Measurements from ENCODE around the gene GNMT.

GNMT gene

DNA sequence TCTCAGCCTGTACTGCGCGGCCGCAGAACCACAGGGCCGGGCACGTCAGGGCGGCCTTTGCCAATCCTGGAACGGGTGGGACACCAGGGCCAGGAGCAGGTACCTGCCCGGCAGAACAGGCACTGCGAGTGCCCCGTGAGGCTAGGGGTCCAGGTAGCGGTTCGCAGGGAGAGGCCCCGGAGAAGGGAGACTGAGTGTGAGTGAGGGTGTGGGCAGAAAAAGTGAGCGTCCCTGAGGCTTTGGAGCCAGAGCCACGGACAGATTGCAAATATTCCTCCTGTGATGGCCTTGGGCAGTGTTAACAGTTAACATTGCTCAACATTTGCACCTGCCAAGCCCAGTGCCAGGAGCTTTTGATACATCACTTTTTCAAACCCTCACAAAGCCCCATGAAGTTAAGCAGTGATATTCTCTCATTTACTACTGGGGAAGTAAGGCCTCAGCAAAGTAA is 491 bp downstream of the GNMT start:
- H3F3A ChIP-seq (ENCODE audit: insufficient read depth), result no peaks in the 10 kb centered on the region
- H3K9me3 ChIP-seq (ENCODE audit: insufficient read depth, low read length), result no peaks in the 10 kb centered on the region
- H3K4me3 ChIP-seq (ENCODE audit: insufficient read depth, low read length, poor library complexity, severe bottlenecking), result no peak overlapping the region
- no peaks in the 10 kb centered on the region for H3K36me3 ChIP-seq (ENCODE audit: low read length)
- peak overlapping the region; percentile 52 for H3K4me2 ChIP-seq (ENCODE audit: low read depth, low read length, poor library complexity, severe bottlenecking)
- no peaks in the 10 kb centered on the region for H3K79me2 ChIP-seq (ENCODE audit: insufficient read depth, low read length)
- H3K27me3 ChIP-seq (ENCODE audit: low read length), result no peaks in the 10 kb centered on the region
- H3K9ac ChIP-seq (ENCODE audit: low read length), result no peak overlapping the region
- H3K9me2 ChIP-seq (replicated peaks; ENCODE audit: insufficient read depth, low read length), result no peaks in the 10 kb centered on the region
- H3K27ac ChIP-seq (ENCODE audit: low read depth, low read length), result no peak overlapping the region
- no peaks in the 10 kb centered on the region for H4K20me1 ChIP-seq (ENCODE audit: low read depth, low read length)
- H2AFZ ChIP-seq (ENCODE audit: low read depth, low read length, severe bottlenecking), result no peak overlapping the region
- TF ChIP-seq CTCF (IDR thresholded peaks at IDR 0.05; ENCODE audit: insufficient read depth, low read length, poor library complexity, severe bottlenecking) (no peak), EZH2phosphoT487 (conservative IDR thresholded peaks at IDR 0.05; ENCODE audit: low read length) (no peak)

- Histone ChIP-seq H3K4me2 (ENCODE audit: low read depth, low read length, poor library complexity, severe bottlenecking) (no peak overlapping the region), H3K79me2 (ENCODE audit: insufficient read depth, low read length) (no peaks in the 10 kb centered on the region), H3K9me3 (ENCODE audit: insufficient read depth, low read length) (no peaks in the 10 kb centered on the region), H3K27me3 (ENCODE audit: low read length) (no peaks in the 10 kb centered on the region), H4K20me1 (ENCODE audit: low read depth, low read length) (no peaks in the 10 kb centered on the region), H2AFZ (ENCODE audit: low read depth, low read length, severe bottlenecking) (no peak overlapping the region), H3K4me3 (ENCODE audit: insufficient read depth, low read length, poor library complexity, severe bottlenecking) (no peak overlapping the region), H3F3A (ENCODE audit: insufficient read depth) (no peaks in the 10 kb centered on the region), H3K36me3 (ENCODE audit: low read length) (no peaks in the 10 kb centered on the region), H3K9ac (ENCODE audit: low read length) (no peak overlapping the region), H3K27ac (ENCODE audit: low read depth, low read length) (no peak overlapping the region), H3K9me2 (replicated peaks; ENCODE audit: insufficient read depth, low read length) (no peaks in the 10 kb centered on the region)
- no peak for TF ChIP-seq CTCF (IDR thresholded peaks at IDR 0.05; ENCODE audit: insufficient read depth, low read length, poor library complexity, severe bottlenecking)
- TF ChIP-seq EZH2phosphoT487 (conservative IDR thresholded peaks at IDR 0.05; ENCODE audit: low read length), result no peak
Measured at GRCh38 chr6:42962096-42962495, 1.5 kb downstream of the GNMT start.

DNA sequence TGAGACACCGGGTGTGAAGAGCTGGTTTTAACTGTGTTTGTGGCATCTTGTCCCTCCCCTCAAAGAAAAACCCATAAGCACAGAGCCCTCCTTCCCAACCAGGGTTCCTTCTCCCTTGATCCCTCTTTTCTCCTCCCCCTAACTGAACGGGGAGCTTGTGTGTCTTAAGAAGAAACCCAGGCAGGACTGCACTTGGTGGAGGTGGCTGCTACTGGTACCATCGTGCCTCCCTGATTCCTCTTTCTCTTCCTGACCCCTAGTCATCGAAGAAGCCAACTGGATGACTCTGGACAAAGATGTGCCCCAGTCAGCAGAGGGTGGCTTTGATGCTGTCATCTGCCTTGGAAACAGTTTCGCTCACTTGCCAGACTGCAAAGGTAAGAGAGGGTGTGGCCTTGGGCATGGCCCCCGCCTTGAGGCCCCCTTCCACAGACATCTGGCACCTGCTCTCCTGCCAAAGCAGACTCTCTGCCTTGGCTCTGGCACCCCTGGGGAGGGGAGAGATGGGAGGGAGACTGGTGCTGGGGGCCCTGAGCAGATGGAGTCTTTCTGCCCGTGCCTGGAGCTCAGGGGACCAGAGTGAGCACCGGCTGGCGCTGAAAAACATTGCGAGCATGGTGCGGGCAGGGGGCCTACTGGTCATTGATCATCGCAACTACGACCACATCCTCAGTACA is 2.1 kb downstream of the GNMT start:
- Histone ChIP-seq H3K4me3 (ENCODE audit: insufficient read depth, low read length, poor library complexity, severe bottlenecking) (no peak overlapping the region), H3K79me2 (ENCODE audit: insufficient read depth, low read length) (no peaks in the 10 kb centered on the region), H3K9ac (ENCODE audit: low read length) (no peak overlapping the region), H3K27me3 (ENCODE audit: low read length) (no peaks in the 10 kb centered on the region), H3K36me3 (ENCODE audit: low read length) (no peaks in the 10 kb centered on the region), H3K9me2 (replicated peaks; ENCODE audit: insufficient read depth, low read length) (no peaks in the 10 kb centered on the region), H3K4me2 (ENCODE audit: low read depth, low read length, poor library complexity, severe bottlenecking) (no peak overlapping the region), H3K9me3 (ENCODE audit: insufficient read depth, low read length) (no peaks in the 10 kb centered on the region), H3K27ac (ENCODE audit: low read depth, low read length) (no peak overlapping the region), H4K20me1 (ENCODE audit: low read depth, low read length) (no peaks in the 10 kb centered on the region), H3F3A (ENCODE audit: insufficient read depth) (no peaks in the 10 kb centered on the region), H2AFZ (ENCODE audit: low read depth, low read length, severe bottlenecking) (no peak overlapping the region)
- no peak for TF ChIP-seq EZH2phosphoT487 (conservative IDR thresholded peaks at IDR 0.05; ENCODE audit: low read length)
- TF ChIP-seq CTCF (IDR thresholded peaks at IDR 0.05; ENCODE audit: insufficient read depth, low read length, poor library complexity, severe bottlenecking), result no peak
